Mucosa of descending colon (tissue), 3 donors: ENCODE data around the gene LMTK2. TPM values are rescaled to one million over a fixed set of nuclear protein-coding genes. Genes with fewer than 3 reads are reported as not detected.

Experiments used
- ATAC-seq: fragments of 200-7000 bp; cut with Tn5 transposase; one replicate; pipeline ENCODE4 v1.9.1; 2020; ENCODE audit warnings: mild to moderate bottlenecking, moderate library complexity
- DNase-seq, 3 donors: peaks; one replicate each; pipeline ENCODE4 v3.0.0-alpha.2; 2020
- H3K36me3 ChIP-seq: fragments of 200-600 bp; one replicate; pipeline ENCODE4 v1.8.0; 2021; ENCODE audit warnings: low read depth, mild to moderate bottlenecking
- H3K4me1 ChIP-seq: fragments of 200-600 bp; one replicate; pipeline ENCODE4 v1.8.0; 2021; ENCODE audit warnings: low read depth, mild to moderate bottlenecking
- H3K4me3 ChIP-seq: fragments of 200-600 bp; one replicate; pipeline ENCODE4 v1.8.0; 2021; ENCODE audit warnings: mild to moderate bottlenecking
- H3K9me3 ChIP-seq: fragments of 200-600 bp; one replicate; pipeline ENCODE4 v1.8.0; 2021; ENCODE audit warnings: mild to moderate bottlenecking
- CTCF ChIP-seq: fragments of 200-600 bp; IDR thresholded peaks from one replicate; pipeline ENCODE4 v1.8.0; 2022; ENCODE audit warnings: antibody characterized with exemption, mild to moderate bottlenecking
- intact Hi-C, 2 donors: fragments of 100-400 bp; cut with DNase I in 1 of 2; cut with micrococcal nuclease in 1 of 2; formaldehyde crosslinking; loops; one replicate each; pipeline versions ENCODE4 v1.11.0 to v1.11.1; 2022; cut with DNase I, micrococcal nuclease
- total RNA-seq, 3 donors: library from RNA; stranded (reverse); fragmentation: NEBNext Ultra II Directional in 2 of 3; extraction: Animal tissue kit (Norgen Biotek cat#: 25700) in 2 of 3; gene quantifications; one replicate each; pipeline versions ENCODE4 v1.2.1 to v1.2.4, GENCODE V29; 2021 to 2023
- donor health status: DM: no; HTN: no; CAD: no; lungs with moderate emphysema.
- donor health status: DM: no; HTN: no; CAD: no.
- donor health status: DM: no; HTN: yes; CAD: no.

The LMTK2 gene
- total RNA-seq, 3 donors from 2014 or later: 48.6 to 70.2 (median 52.9) TPM

- no peaks in the 10 kb centered on the region for H3K4me1 ChIP-seq
- no peaks in the 10 kb centered on the region for H3K36me3 ChIP-seq
- no peak for DNase-seq
- intact Hi-C loops: no loop called here
- no peak overlapping the region for H3K4me3 ChIP-seq
- H3K9me3 ChIP-seq: no peaks in the 10 kb centered on the region
- ATAC-seq: no peak
- no peak for TF ChIP-seq CTCF
Measured at GRCh38 chr7:98228801-98229200, 122.1 kb downstream of the LMTK2 start.

GRCh38 chr7:98229441-98229840 is 122.8 kb downstream of the LMTK2 start:
- Histone ChIP-seq H3K4me3 (no peak overlapping the region), H3K9me3 (no peaks in the 10 kb centered on the region), H3K4me1 (no peaks in the 10 kb centered on the region), H3K36me3 (no peaks in the 10 kb centered on the region)
- TF ChIP-seq CTCF: no peak
- DNase-seq (no peak), ATAC-seq (no peak)
- intact Hi-C loops: no loop called here

- DNase-seq (no peak), ATAC-seq (no peak)
- H3K4me3 ChIP-seq: no peak overlapping the region
- no peaks in the 10 kb centered on the region for H3K9me3 ChIP-seq
- intact Hi-C loops: no loop called here
- no peaks in the 10 kb centered on the region for H3K36me3 ChIP-seq
- no peaks in the 10 kb centered on the region for H3K4me1 ChIP-seq
- TF ChIP-seq CTCF: no peak
Measured at GRCh38 chr7:98229991-98230745, 123.5 kb downstream of the LMTK2 start.

GRCh38 chr7:98230746-98231471 is 124.2 kb downstream of the LMTK2 start:
- ATAC-seq: no peak
- no peak overlapping the region for H3K4me3 ChIP-seq
- no peaks in the 10 kb centered on the region for H3K9me3 ChIP-seq
- no peaks in the 10 kb centered on the region for H3K4me1 ChIP-seq
- no peak for TF ChIP-seq CTCF
- intact Hi-C loops: no loop called here
- DNase-seq: no peak
- no peaks in the 10 kb centered on the region for H3K36me3 ChIP-seq

- TF ChIP-seq CTCF: no peak
- Histone ChIP-seq H3K4me1 (no peaks in the 10 kb centered on the region), H3K4me3 (no peak overlapping the region), H3K36me3 (no peaks in the 10 kb centered on the region), H3K9me3 (no peaks in the 10 kb centered on the region)
- intact Hi-C loops: no loop called here
- ATAC-seq (no peak), DNase-seq (no peak)
Measured at GRCh38 chr7:98231493-98232262, 125.0 kb downstream of the LMTK2 start.
